GM21367 (cell line): ENCODE results near the gene AFF3.
"Not testable (repeated sequence)": the region's sequence is repeated elsewhere in the genome, so short reads cannot be mapped to it uniquely, and the experiment has no call there.

Source experiments
- ATAC-seq: cut with Tn5 transposase; IDR thresholded peaks from one replicate; pipeline ENCODE4 v1.9.1; 2021; ENCODE audit not compliant: unreplicated experiment

AFF3 gene

GRCh38 chr2:99775585-99775984 is 366.8 kb downstream of the AFF3 start:
- ATAC-seq: no peak

- ATAC-seq: not testable (repeated sequence)
Observed at GRCh38 chr2:99773642-99774041, 368.7 kb downstream of the AFF3 start.

DNA sequence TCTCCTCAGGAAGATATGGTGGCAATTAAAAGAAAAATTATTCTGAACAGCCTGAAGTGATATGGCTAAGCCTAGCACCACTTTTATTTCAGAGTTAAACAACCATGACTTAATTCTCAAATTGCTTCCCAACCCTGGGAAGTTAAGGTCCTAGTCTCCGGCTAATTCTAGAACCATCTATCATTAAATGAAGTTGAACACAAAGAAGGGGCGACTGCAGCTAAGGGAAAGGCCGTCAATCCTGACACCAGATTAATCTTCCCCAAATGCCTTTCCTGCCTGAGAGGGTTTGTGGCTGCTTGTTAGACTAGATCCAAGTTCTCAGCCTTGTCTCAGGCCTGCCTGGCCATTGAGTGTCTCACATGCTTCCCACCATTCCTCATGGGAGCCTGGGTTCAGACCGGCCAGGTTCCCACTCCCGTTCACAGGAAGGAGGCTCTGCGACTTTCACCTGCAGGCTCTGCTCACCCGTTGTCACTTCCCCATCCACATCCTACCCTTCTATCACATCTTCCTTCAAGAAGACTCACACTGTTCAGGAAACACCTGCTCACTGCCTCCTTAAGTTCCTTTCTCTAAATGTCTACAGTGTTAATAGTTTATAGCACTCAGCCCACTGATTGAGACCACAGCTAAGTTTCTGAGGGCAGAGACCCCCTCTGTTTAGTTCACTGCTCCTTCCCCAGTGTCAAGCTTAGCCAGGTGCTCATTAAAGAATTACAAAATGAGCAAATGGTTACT is 369.6 kb downstream of the AFF3 start:
- no peak for ATAC-seq

- no peak for ATAC-seq
Observed at GRCh38 chr2:99771681-99772333, 370.6 kb downstream of the AFF3 start.

- ATAC-seq: no peak
Observed at GRCh38 chr2:99770876-99771275, 371.5 kb downstream of the AFF3 start.

- no peak for ATAC-seq
Observed at GRCh38 chr2:99765731-99766318, 376.6 kb downstream of the AFF3 start.

GRCh38 chr2:99763764-99764163 is 378.6 kb downstream of the AFF3 start:
- ATAC-seq: no peak

- ATAC-seq: no peak
Observed at GRCh38 chr2:99762714-99763113, 379.7 kb downstream of the AFF3 start.

- no peak for ATAC-seq
Observed at GRCh38 chr2:99757611-99758114, 384.7 kb downstream of the AFF3 start.

DNA sequence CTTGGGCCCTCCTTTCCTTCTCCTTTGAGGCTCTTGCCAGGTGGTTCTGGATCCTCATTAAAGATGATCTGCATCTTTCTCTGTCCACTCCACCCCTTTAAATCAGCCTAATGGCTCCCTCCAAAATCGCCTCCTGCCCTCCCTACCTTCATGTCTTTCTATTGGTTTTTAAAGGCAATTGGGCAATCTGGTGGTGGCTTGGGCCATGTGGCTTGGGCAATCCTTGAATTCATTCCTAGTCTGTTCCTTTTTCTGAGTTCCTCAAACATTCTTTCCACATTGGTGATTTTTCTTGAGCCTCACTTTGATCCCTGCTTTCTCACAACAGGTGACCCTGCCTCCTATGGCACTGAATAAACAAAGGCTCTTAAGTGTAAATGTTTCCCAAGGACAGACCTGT is 386.3 kb downstream of the AFF3 start:
- ATAC-seq: no peak

DNA sequence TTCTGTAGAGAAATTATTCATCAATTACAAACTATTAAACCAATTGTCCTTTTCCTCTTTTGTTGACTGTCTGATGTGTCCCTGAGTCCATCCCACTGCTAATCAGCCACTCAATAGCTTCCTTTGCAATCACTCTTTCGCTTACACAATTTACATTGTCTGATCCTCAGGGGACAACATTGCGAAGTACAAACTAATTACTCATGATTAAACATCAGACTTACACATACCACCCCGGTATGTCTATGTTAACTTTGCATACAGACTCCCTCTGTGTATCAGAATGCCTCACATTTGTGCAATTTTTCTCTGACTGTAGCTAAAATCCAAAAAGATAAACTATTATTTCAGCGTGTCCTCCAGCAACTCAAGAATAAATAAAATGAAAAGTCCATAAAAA is 388.2 kb downstream of the AFF3 start:
- ATAC-seq: no peak

DNA sequence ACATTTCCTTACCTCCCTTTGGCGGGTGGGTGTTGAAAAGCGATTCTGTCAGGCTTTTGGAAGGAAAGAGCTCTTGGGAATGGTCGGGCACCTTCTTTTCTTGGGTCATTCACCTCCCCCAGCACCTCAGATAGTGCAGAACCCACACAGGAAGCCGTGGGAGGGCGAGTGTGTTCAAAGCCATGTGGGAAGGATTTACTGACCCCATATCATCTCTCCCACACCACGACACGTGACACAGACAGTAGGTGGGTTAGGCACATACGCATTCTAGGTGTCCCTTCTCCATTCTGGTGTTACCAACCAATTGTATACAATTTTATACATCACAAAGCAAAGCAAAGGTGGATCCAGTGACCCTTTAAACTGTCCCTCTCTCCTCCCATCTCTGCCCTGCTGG is 388.9 kb downstream of the AFF3 start:
- no peak for ATAC-seq

DNA sequence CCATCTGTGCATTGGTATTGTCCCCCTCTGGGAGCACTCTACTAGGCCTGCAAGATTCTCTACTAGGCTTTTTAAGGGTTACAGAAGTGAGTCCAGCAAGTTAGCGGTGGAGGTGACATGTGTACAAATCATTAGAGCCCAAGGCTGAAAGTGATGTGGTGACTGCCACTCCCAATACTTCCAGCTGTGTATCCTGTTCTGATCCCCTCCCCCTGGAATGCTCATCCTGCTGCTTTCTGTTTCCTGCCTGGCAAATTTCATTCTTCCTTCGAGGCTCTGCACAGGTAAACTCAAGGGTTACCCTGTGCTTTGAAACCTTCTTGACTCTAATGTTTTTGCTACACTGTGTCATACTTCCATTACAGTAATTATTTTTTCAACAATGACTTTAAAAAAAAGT is 394.0 kb downstream of the AFF3 start:
- no peak for ATAC-seq

DNA sequence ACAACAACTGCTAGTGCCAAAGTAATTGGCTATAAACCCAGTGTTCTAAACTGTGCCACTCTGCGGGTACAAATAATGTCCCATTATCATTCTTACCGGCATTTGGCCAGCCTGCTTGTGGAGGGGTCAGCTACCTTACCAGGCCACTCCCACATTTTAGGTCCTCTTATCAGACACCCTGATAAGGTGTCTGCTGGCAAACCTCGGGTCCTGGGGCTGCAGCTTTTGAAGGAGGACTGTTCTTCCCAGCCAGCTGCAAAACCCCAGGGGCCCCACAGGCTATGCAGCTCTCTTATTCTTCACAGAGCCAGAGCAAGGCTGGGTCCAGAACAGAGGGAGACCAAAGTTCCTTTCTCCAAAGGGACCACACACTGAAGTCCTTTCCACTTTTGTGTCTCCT is 394.5 kb downstream of the AFF3 start:
- ATAC-seq: no peak

- ATAC-seq: no peak
Observed at GRCh38 chr2:99743146-99743545, 399.2 kb downstream of the AFF3 start.

- ATAC-seq: no peak
Observed at GRCh38 chr2:99737537-99737936, 404.9 kb downstream of the AFF3 start.

GRCh38 chr2:99735753-99736152 is 406.6 kb downstream of the AFF3 start:
- ATAC-seq: no peak

DNA sequence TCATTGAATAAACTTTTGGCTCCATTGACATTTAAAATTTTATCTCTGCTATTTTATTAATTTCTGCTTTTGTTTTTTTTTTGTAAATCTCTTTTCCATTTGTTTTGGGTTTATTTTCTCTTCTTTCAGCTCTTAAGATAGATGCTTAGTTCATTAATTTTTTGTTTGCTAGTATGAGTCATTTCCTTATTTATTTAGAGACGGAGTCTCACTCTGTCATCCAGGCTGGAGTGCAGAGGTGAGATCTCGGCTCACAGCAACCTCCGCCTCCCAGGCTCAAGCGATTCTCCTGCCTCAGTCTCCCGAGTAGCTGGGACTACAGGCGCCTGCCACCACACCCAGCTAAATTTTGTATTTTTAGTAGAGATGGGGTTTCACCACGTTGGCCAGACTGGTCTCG is 407.1 kb downstream of the AFF3 start:
- ATAC-seq: not testable (repeated sequence)

DNA sequence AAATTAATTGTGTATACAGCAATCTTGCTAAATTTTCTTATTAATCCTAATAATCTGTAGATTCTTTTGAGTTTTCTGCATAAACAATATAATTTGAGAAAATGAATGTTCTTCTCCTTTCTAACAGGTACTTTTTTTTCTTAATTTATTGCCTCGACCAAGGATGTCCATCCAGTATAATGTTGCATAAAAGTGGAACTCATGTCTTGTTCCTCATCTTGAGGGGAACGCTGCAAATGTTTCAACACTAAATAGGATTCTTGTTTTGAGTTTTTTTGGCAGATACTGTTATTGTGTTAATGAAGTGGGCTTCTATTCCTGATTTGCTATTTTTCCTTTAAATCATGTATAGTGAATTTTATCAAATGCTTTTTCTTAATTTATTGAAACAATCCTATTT is 408.2 kb downstream of the AFF3 start:
- ATAC-seq: no peak

- ATAC-seq: no peak
Observed at GRCh38 chr2:99729104-99730025, 413.0 kb downstream of the AFF3 start.

- ATAC-seq: no peak
Observed at GRCh38 chr2:99728166-99728565, 414.2 kb downstream of the AFF3 start.
